A549 (cell line): Measurements from ENCODE around the gene MYH10. TPM values are rescaled to one million over a fixed set of nuclear protein-coding genes. Genes with fewer than 3 reads are reported as not detected.

Experiments
- ATAC-seq, 2 experiments: fragments of 200-7000 bp in 1 of 2; fragments of >200 bp in 1 of 2; cut with Nextera tagmentation in 1 of 2; cut with Tn5 transposase in 1 of 2; 3 replicates each; pipeline versions ENCODE4 v1.8.0 to v1.9.1; 2018 to 2020; ENCODE audit warnings: mild to moderate bottlenecking in 1 of 2, moderate library complexity in 1 of 2
- CTCF ChIA-PET: fragments of 300-600 bp; sonication (Branson Sonifier 250); formaldehyde crosslinking; extraction: SDS; loops from one replicate; lab custom pipeline; 2021; ENCODE audit warnings: antibody characterized with exemption, inconsistent platforms; lab: Yijun Ruan, JAX
- POLR2A ChIA-PET: fragments of 350-600 bp; formaldehyde crosslinking; extraction: SDS; loops from one replicate; lab custom pipeline; 2021; ENCODE audit warnings: antibody characterized with exemption, inconsistent platforms; lab: Yijun Ruan, JAX
- DNase-seq, 2 experiments: peaks; one replicate each; pipeline versions ENCODE4 v3.0.0 to v3.0.0-alpha.2; 2011 to 2016; ENCODE audit warnings: low read depth in 1 of 2, low spot score in 1 of 2
- FAIRE-seq: peaks from 2 replicates; lab custom pipeline; 2011; peaks lifted over from hg19 to GRCh38; lab: Jason Lieb, UNC
- H3K27ac ChIP-seq, 2 experiments: fragments of >200 bp; sonication (Bioruptor Twin); formaldehyde crosslinking; 3 replicates each; pipeline ENCODE4 v1.5.1; 2016 to 2017
- H3K4me1 ChIP-seq: fragments of >200 bp; sonication (Bioruptor Twin); formaldehyde crosslinking; 3 replicates; pipeline ENCODE4 v1.6.1; 2016
- H3K4me2 ChIP-seq: fragments of >200 bp; sonication (Bioruptor Twin); formaldehyde crosslinking; 3 replicates; pipeline ENCODE4 v1.6.1; 2016
- H3K4me3 ChIP-seq: fragments of >200 bp; sonication (Bioruptor Twin); formaldehyde crosslinking; 3 replicates; pipeline ENCODE4 v1.5.1; 2016
- H3K9me3 ChIP-seq: fragments of >200 bp; sonication (Bioruptor Twin); formaldehyde crosslinking; 3 replicates; pipeline ENCODE4 v1.6.1; 2016
- BHLHE40 ChIP-seq: IDR thresholded peaks from 2 replicates; pipeline ENCODE4 v1.6.1; 2012; ENCODE audit warnings: low read depth, low read length, inconsistent platforms
- CBX2 ChIP-seq: fragments of 200-600 bp; sonication (generic); IDR thresholded peaks from 2 replicates; pipeline ENCODE4 v1.6.1; 2016; ENCODE audit warnings: low read depth, mild to moderate bottlenecking, borderline replicate concordance
- CBX8 ChIP-seq: fragments of 200-600 bp; sonication (generic); IDR thresholded peaks from 2 replicates; pipeline ENCODE4 v1.6.1; 2016
- CHD2 ChIP-seq: fragments of 150-350 bp; IDR thresholded peaks from 2 replicates; pipeline ENCODE4 v1.6.1; 2014; ENCODE audit warnings: low read length; ENCODE audit not compliant: partially characterized antibody
- CTCF ChIP-seq: fragments of >200 bp; sonication (Bioruptor Twin); formaldehyde crosslinking; IDR thresholded peaks from 3 replicates; pipeline ENCODE4 v1.5.1; 2016
- EHF ChIP-seq: fragments of 250-450 bp; sonication (Bioruptor Pico); IDR thresholded peaks from 2 replicates; pipeline ENCODE4 v1.5.0; 2020; ENCODE audit warnings: mild to moderate bottlenecking
- EP300 ChIP-seq, 2 experiments: fragments of >200 bp; sonication (Bioruptor Twin); formaldehyde crosslinking; IDR thresholded peaks; 2 replicates in 1 of 2; 3 replicates in 1 of 2; pipeline ENCODE4 v1.6.1; 2016 to 2017
- FOSL2 ChIP-seq, 2 experiments: fragments of 450-650 bp in 1 of 2; fragments of >200 bp in 1 of 2; sonication (Bioruptor Twin) in 1 of 2; formaldehyde crosslinking; IDR thresholded peaks; 2 replicates each; pipeline versions ENCODE4 v1.5.0 to v1.6.1; 2016 to 2020; ENCODE audit warnings: mild to moderate bottlenecking in 1 of 2, moderate library complexity in 1 of 2
- FOXS1 ChIP-seq: fragments of 250-450 bp; sonication (Bioruptor Pico); IDR thresholded peaks from 2 replicates; pipeline ENCODE4 v1.5.0; 2020; ENCODE audit warnings: mild to moderate bottlenecking, moderate library complexity
- GATA3 ChIP-seq: IDR thresholded peaks from 2 replicates; pipeline ENCODE4 v1.6.1; 2012; ENCODE audit warnings: borderline replicate concordance
- HDAC2 ChIP-seq: fragments of 200-600 bp; sonication (generic); IDR thresholded peaks from 2 replicates; pipeline ENCODE4 v1.6.1; 2016
- HEYL ChIP-seq: fragments of 250-450 bp; sonication (Bioruptor Pico); IDR thresholded peaks from 2 replicates; pipeline ENCODE4 v1.8.0; 2021; ENCODE audit warnings: mild to moderate bottlenecking, moderate library complexity
- HMGXB4 ChIP-seq: fragments of 250-450 bp; sonication (Bioruptor Pico); IDR thresholded peaks from 2 replicates; pipeline ENCODE4 v1.5.0; 2021; ENCODE audit warnings: mild to moderate bottlenecking, moderate library complexity, borderline replicate concordance
- HOXB13 ChIP-seq: fragments of 250-450 bp; sonication (Bioruptor Pico); IDR thresholded peaks from 2 replicates; pipeline ENCODE4 v1.5.0; 2020; ENCODE audit warnings: low read depth, mild to moderate bottlenecking, moderate library complexity
- MAFK ChIP-seq: fragments of 450-650 bp; IDR thresholded peaks from 2 replicates; pipeline ENCODE4 v1.6.1; 2014; ENCODE audit not compliant: partially characterized antibody
- MAX ChIP-seq: IDR thresholded peaks from 2 replicates; pipeline ENCODE4 v1.6.1; 2012
- MAZ ChIP-seq: fragments of 150-350 bp; IDR thresholded peaks from 2 replicates; pipeline ENCODE4 v1.6.1; 2014; ENCODE audit warnings: antibody characterized with exemption, low read depth, low read length, borderline replicate concordance
- MYC ChIP-seq: IDR thresholded peaks from 2 replicates; pipeline ENCODE4 v1.6.1; 2012; ENCODE audit warnings: mild to moderate bottlenecking, inconsistent platforms, low read length, improper control_type of control experiment, borderline replicate concordance
- NPAS2 ChIP-seq: fragments of 250-450 bp; sonication (Bioruptor Pico); IDR thresholded peaks from 2 replicates; pipeline ENCODE4 v1.8.0; 2022; ENCODE audit warnings: mild to moderate bottlenecking, moderate library complexity, borderline replicate concordance
- NR3C1 ChIP-seq: fragments of >200 bp; sonication (Bioruptor Twin); formaldehyde crosslinking; IDR thresholded peaks from 3 replicates; pipeline ENCODE4 v1.6.1; 2017
- PBX3 ChIP-seq: IDR thresholded peaks from 2 replicates; pipeline ENCODE4 v1.6.1; 2012
- POLR2AphosphoS2 ChIP-seq: conservative IDR thresholded peaks from 2 replicates; pipeline ENCODE4 v1.6.1; 2012; ENCODE audit warnings: low read length, improper control_type of control experiment, inconsistent platforms
- RAD21 ChIP-seq, 2 experiments: fragments of >200 bp in 1 of 2; sonication (Bioruptor Twin) in 1 of 2; formaldehyde crosslinking in 1 of 2; IDR thresholded peaks in 1 of 2; conservative IDR thresholded peaks in 1 of 2; 2 replicates in 1 of 2; 3 replicates in 1 of 2; pipeline ENCODE4 v1.6.1; 2012 to 2018; ENCODE audit warnings: inconsistent platforms in 1 of 2
- RARB ChIP-seq: fragments of 250-450 bp; sonication (Bioruptor Pico); IDR thresholded peaks from 2 replicates; pipeline ENCODE4 v1.8.0; 2021; ENCODE audit warnings: mild to moderate bottlenecking, moderate library complexity
- RCOR1 ChIP-seq: fragments of 150-350 bp; IDR thresholded peaks from 2 replicates; pipeline ENCODE4 v1.6.1; 2014; ENCODE audit warnings: antibody characterized with exemption, low read length, low read depth
- RFX5 ChIP-seq: fragments of 450-650 bp; IDR thresholded peaks from 2 replicates; pipeline ENCODE4 v1.7.1; 2014; ENCODE audit warnings: antibody characterized with exemption, mild to moderate bottlenecking, moderate library complexity
- RNF2 ChIP-seq: fragments of 200-600 bp; sonication (generic); IDR thresholded peaks from 2 replicates; pipeline ENCODE4 v1.6.1; 2016; ENCODE audit warnings: low read depth, mild to moderate bottlenecking, antibody characterized with exemption, moderate library complexity, borderline replicate concordance
- TFCP2L1 ChIP-seq: fragments of 250-450 bp; sonication (Bioruptor Pico); IDR thresholded peaks from 2 replicates; pipeline ENCODE4 v1.5.0; 2021; ENCODE audit warnings: mild to moderate bottlenecking
- TP53 ChIP-seq: fragments of 250-450 bp; sonication (Bioruptor Pico); IDR thresholded peaks from 2 replicates; pipeline ENCODE4 v1.5.0; 2021; ENCODE audit warnings: mild to moderate bottlenecking, moderate library complexity
- ZC3H11A ChIP-seq: fragments of 450-650 bp; IDR thresholded peaks from 2 replicates; pipeline ENCODE4 v1.6.1; 2014; ENCODE audit warnings: antibody characterized with exemption, mild to moderate bottlenecking
- ZNF302 ChIP-seq: fragments of 250-450 bp; sonication (Bioruptor Pico); IDR thresholded peaks from 2 replicates; pipeline ENCODE4 v1.9.0; 2021; ENCODE audit warnings: inconsistent platforms, mild to moderate bottlenecking, moderate library complexity
- ZSCAN20 ChIP-seq: fragments of 250-450 bp; sonication (Bioruptor Pico); IDR thresholded peaks from 2 replicates; pipeline ENCODE4 v1.8.0; 2022; ENCODE audit warnings: mild to moderate bottlenecking, moderate library complexity
- WGBS: methylation state at CpG from one replicate; pipeline ENCODE4 v1.1.6; 2017; ENCODE audit errors: missing lambda C conversion rate; 5-methylcytosine and 5-hydroxymethylcytosine counted together
- polyA plus RNA-seq, 4 experiments: library from polyadenylated mRNA; depleted of rRNA in 3 of 4; stranded (reverse); fragments of >200 nt; fragmentation: RNase III in 1 of 4; extraction: RNeasy Plus Mini Kit Qiagen cat#74134 plus additional on column Dnase treatment in 1 of 4; gene quantifications; 2 replicates in 3 of 4; 3 replicates in 1 of 4; pipeline ENCODE4 v1.2.3, GENCODE V29; 2011 to 2017

Gene MYH10
- polyA plus RNA-seq, 2 of the 4 experiments (the other 2 are of a cell fraction), result 26.5 to 28.3 TPM

- POLR2A ChIA-PET, result no interaction called here
- H3K4me2 ChIP-seq, result no peak overlapping the region
- TF ChIP-seq TP53 (CRISPR knock-in tag), result no peak
- TF ChIP-seq RCOR1, result no peak
- no peak for TF ChIP-seq RFX5
- TF ChIP-seq GATA3, result no peak
- TF ChIP-seq CHD2, result no peak
- TF ChIP-seq HMGXB4, result no peak
- no peak for TF ChIP-seq FOXS1 (CRISPR knock-in tag)
- TF ChIP-seq ZSCAN20, result no peak
- TF ChIP-seq, all 56 proteins: peak for 0
- no peak for FAIRE-seq
- H3K4me1 ChIP-seq, result no peaks in the 10 kb centered on the region
- WGBS, result 93% methylated on average over 5 of the region's 5 CpGs
- H3K27ac ChIP-seq, result no peak overlapping the region
- peaks cover 8% of the 10 kb centered on the region; the same call in 1 of the 3 replicates for H3K9me3 ChIP-seq
- H3K4me3 ChIP-seq, result no peak overlapping the region
- CTCF ChIA-PET, result interaction anchor here (1.0 to 1.3 kb wide), 5 partner anchors 9 to 258 kb away, joined by 3 to 4 read pairs (median 3); no protein-coding TSS in a partner anchor
- ATAC-seq, result no peak
- no peak for DNase-seq
These were observed 142.8 kb downstream of the MYH10 start for GRCh38 chr17:8487743-8488142.

GRCh38 chr17:8487130-8487645, 143.3 kb downstream of the MYH10 start:
- TF ChIP-seq CBX8 (no peak), GATA3 (no peak), CBX2 (no peak), MAX (no peak), POLR2AphosphoS2 (no peak), ZNF302 (no peak), ZC3H11A (no peak), HOXB13 (CRISPR knock-in tag) (no peak), EP300 (IDR thresholded peaks at IDR 0.05) (no peak), EHF (CRISPR knock-in tag) (no peak), TFCP2L1 (no peak)
- ATAC-seq (no peak), DNase-seq (no peak), FAIRE-seq (no peak)
- H3K9me3 ChIP-seq, result peaks cover 8% of the 10 kb centered on the region; the same call in 1 of the 3 replicates
- no peak overlapping the region for H3K27ac ChIP-seq
- H3K4me2 ChIP-seq, result no peak overlapping the region
- H3K4me1 ChIP-seq, result no peaks in the 10 kb centered on the region
- POLR2A ChIA-PET, result no interaction called here
- WGBS, result 82% methylated on average over 19 of the region's 19 CpGs
- CTCF ChIA-PET, result interaction anchor here (1.0 to 1.3 kb wide), 5 partner anchors 9 to 258 kb away, joined by 3 to 4 read pairs (median 3); no protein-coding TSS in a partner anchor
- no peak overlapping the region for H3K4me3 ChIP-seq

GRCh38 chr17:8485491-8485890, 145.0 kb downstream of the MYH10 start:
- H3K4me1 ChIP-seq, result no peaks in the 10 kb centered on the region
- WGBS, result 98% methylated on average over 1 of the region's 1 CpG
- ATAC-seq, result no peak
- no peak for DNase-seq
- H3K27ac ChIP-seq, result no peak overlapping the region
- H3K4me2 ChIP-seq, result no peak overlapping the region
- POLR2A ChIA-PET, result interaction anchor here (0.6 to 1.1 kb wide), 2 partner anchors 14 to 50 kb away, joined by 6 to 8 read pairs; partner anchors contain the start of gene NDEL1
- peaks cover 8% of the 10 kb centered on the region; the same call in 1 of the 3 replicates for H3K9me3 ChIP-seq
- TF ChIP-seq NPAS2 (CRISPR knock-in tag) (no peak), MAFK (no peak), MYC (no peak), HEYL (CRISPR knock-in tag) (no peak), BHLHE40 (no peak), NR3C1 (no peak), RNF2 (no peak), MAX (no peak), CTCF (no peak), FOSL2 (IDR thresholded peaks at IDR 0.05) (no peak), FOSL2 (CRISPR knock-in tag; IDR thresholded peaks at IDR 0.05) (no peak), MAZ (no peak), HDAC2 (no peak), RARB (CRISPR knock-in tag) (no peak), ZSCAN20 (no peak), CHD2 (no peak), RAD21 (conservative IDR thresholded peaks at IDR 0.05 in 1 of 2, IDR thresholded peaks at IDR 0.05 in 1 of 2) (no peak), PBX3 (no peak)
- CTCF ChIA-PET, result interaction anchor here (2.0 kb wide), 1 partner anchor 261 kb away, joined by 5 read pairs; no protein-coding TSS in a partner anchor
- peak; percentile 89 for FAIRE-seq
- no peak overlapping the region for H3K4me3 ChIP-seq
